ENCODE measurements around the gene BAX. TPM values are rescaled to one million over a fixed set of nuclear protein-coding genes. Genes with fewer than 3 reads are reported as not detected.

The BAX gene
- total and polyA plus RNA-seq, 12 donors = 18.1 to 79.0 (median 48.8) TPM

DNA sequence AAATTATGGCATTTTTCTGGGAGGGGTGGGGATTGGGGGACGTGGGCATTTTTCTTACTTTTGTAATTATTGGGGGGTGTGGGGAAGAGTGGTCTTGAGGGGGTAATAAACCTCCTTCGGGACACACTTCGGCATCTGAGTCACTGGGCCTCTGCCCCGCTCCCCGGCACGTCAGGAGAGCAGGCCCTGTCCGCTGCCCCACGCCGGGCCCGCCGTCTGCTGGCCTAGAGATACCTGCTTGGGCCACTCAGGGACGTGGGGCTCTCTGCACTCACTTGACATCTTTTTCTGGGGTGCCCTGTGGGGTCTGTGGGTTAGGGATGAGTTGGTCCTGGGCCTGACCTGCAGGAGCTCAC lies 7.0 kb downstream of the BAX start:
- Histone ChIP-seq H3K4me1 (replicated peaks in 1 of 2) (peaks cover 25% of the 10 kb centered on the region in 2 donors), H3K27me3 (no peaks in the 10 kb centered on the region), H3K27ac (peak overlapping the region in 1 of 5 donors; percentile 62), H3K9me3 (replicated peaks in 1 of 3) (no peaks in the 10 kb centered on the region), H3K4me3 (no peak overlapping the region), H3K36me3 (replicated peaks in 1 of 2) (peaks cover 0 to 8% of the 10 kb centered on the region in 2 donors)
- WGBS, 4 donors = 81 to 86% (median 85%) methylated on average over 11 to 12 of the region's 12 CpGs
- intact Hi-C loops (cut with DNase I) = loop anchor here in 1 of 2 donors (10.0 kb wide), 1 partner anchor 87 kb away; the partner anchor contains the start of gene PPP1R15A
- TF ChIP-seq, protein P1, sequence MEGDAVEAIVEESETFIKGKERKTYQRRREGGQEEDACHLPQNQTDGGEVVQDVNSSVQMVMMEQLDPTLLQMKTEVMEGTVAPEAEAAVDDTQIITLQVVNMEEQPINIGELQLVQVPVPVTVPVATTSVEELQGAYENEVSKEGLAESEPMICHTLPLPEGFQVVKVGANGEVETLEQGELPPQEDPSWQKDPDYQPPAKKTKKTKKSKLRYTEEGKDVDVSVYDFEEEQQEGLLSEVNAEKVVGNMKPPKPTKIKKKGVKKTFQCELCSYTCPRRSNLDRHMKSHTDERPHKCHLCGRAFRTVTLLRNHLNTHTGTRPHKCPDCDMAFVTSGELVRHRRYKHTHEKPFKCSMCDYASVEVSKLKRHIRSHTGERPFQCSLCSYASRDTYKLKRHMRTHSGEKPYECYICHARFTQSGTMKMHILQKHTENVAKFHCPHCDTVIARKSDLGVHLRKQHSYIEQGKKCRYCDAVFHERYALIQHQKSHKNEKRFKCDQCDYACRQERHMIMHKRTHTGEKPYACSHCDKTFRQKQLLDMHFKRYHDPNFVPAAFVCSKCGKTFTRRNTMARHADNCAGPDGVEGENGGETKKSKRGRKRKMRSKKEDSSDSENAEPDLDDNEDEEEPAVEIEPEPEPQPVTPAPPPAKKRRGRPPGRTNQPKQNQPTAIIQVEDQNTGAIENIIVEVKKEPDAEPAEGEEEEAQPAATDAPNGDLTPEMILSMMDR (IDR thresholded peaks at IDR 0.05) = no peak
- TF ChIP-seq POLR2A (IDR thresholded peaks at IDR 0.05) = no peak
- no peak for DNase-seq

DNA sequence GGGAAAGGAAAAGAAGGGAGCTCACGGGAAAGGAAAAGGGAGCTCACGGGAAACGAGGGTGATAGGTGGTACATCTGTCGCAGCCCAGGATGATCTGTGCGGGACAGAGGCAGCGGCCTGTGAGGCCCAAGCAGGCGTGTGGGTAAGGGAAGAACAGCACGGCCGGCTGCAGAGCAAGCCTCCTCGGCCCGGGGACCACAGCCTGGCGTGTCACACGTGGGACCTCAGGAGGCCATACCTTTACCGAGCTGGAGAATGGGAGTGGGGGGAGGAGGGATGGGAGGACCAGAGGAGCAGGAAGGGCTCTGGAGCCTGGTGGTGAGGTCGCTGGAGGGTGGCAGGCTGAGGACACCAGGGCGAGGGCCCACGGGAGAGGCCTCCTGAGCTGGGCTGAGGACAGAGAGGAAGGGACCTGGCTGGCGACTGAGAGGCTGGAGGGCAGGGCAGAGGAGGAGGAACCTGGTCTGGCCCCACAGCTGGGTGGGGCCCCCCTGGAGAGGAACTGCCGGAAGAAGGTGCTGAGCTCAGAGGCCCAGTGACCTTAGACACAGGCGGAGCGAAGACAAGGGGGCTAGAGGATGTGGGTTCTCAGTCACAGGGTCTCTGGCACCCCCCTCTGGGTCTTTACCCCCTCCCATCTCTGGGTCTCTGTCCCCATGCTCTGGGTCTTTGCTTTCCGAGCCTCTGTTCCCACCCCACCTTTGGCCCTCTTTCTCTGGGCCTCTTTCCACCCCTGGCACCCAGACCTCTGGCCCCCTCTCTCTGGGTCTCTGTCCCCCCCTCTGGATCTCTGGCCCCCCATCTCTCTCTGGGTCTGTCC lies 7.6 kb downstream of the BAX start:
- intact Hi-C loops (cut with DNase I) = loop anchor here in 1 of 2 donors (10.0 kb wide), 1 partner anchor 87 kb away; the partner anchor contains the start of gene PPP1R15A
- WGBS, 4 donors = 57 to 69% (median 67%) methylated on average over 20 to 22 of the region's 22 CpGs
- H3K4me1 ChIP-seq (replicated peaks in 1 of 2) = peaks cover 30 to 31% of the 10 kb centered on the region in 2 donors
- TF ChIP-seq, protein P1 (IDR thresholded peaks at IDR 0.05) = no peak
- TF ChIP-seq POLR2A (IDR thresholded peaks at IDR 0.05) = no peak
- no peak overlapping the region for H3K4me3 ChIP-seq
- H3K27ac ChIP-seq = peak overlapping the region in 4 of 5 donors; percentile 47 to 93 (median 59)
- peaks cover 0 to 14% of the 10 kb centered on the region in 2 donors for H3K36me3 ChIP-seq (replicated peaks in 1 of 2)
- no peaks in the 10 kb centered on the region for H3K27me3 ChIP-seq
- no peaks in the 10 kb centered on the region for H3K9me3 ChIP-seq (replicated peaks in 1 of 3)
- peak in 6 of 7 donors; percentile 44 to 59 (median 58) for DNase-seq

DNA sequence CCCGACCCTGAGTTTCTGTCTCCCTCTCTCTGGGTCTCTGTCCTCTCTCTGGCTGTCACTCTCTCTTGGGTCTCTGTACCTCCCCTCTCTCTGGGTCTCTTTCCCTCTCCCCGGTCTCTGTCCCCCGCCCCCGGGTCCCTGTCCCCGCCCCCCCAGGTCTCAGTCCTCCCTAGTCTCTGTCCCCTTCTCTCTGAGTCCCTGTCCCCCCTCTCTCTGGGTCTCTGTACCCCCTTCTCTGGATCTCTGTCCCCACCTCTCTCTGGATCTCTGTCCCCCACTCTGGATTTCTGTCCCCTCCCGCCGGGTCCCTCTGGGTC lies 8.1 kb downstream of the BAX start:
- no peak for DNase-seq
- intact Hi-C loops (cut with DNase I) = loop anchor here in 1 of 2 donors (10.0 kb wide), 1 partner anchor 88 kb away; the partner anchor contains the start of gene PPP1R15A
- Histone ChIP-seq H3K4me1 (replicated peaks in 1 of 2) (peaks cover 31 to 34% of the 10 kb centered on the region in 2 donors), H3K36me3 (replicated peaks in 1 of 2) (peaks cover 0 to 14% of the 10 kb centered on the region in 2 donors), H3K27me3 (no peaks in the 10 kb centered on the region), H3K27ac (peak overlapping the region in 4 of 5 donors; percentile 47 to 93 (median 66)), H3K9me3 (replicated peaks in 1 of 3) (no peaks in the 10 kb centered on the region), H3K4me3 (no peak overlapping the region)
- TF ChIP-seq, protein P1 (IDR thresholded peaks at IDR 0.05) = no peak
- TF ChIP-seq POLR2A (IDR thresholded peaks at IDR 0.05) = no peak
- 58 to 64% (median 61%) methylated on average over 3 to 7 of the region's 7 CpGs for WGBS, 4 donors

DNA sequence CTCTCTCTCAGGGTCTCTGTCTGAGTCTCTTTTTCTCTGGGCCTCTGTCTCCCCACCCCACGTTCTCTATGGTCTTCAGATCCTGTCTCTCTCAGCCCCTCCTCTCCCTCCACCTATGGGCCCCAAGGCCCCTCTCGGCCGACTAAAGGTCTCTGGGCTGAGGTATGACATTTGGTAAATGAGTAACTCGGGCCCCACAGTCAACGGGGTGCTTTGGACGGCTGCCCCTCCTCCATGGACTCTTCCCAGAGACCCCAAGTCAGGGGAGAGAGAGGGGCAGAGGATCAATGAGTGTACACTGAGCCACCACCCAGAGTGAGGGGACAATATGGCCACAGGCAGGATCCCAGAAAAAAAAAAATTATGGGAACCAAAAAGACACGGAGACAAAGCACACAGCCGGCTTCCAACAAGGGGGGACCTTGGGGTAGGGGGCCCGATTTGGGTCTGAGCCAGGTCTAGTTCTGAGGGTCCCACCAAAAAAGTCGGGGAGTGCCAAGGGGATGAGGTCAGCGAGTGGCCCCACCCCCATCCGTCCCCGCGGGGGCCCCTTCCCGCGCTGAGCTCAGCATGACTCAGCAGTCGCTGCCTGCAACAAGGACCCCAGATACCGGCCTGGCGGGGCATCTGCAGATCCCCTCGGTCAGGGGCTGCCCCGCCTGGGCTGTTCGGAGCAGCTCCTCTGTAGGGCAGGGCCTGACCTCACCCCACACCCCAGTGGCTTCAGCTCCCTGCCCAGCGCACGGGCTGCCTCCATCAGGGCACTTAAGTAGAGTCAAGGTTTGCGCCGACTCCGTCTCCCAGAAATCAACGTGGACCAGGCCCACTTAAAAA lies 8.9 kb downstream of the BAX start:
- H3K27ac ChIP-seq = peak overlapping the region; percentile 71 to 96 (median 85)
- H3K27me3 ChIP-seq = no peaks in the 10 kb centered on the region
- TF ChIP-seq POLR2A (IDR thresholded peaks at IDR 0.05) = peak in 1 of 2 donors; percentile 11
- TF ChIP-seq, protein P1 (IDR thresholded peaks at IDR 0.05) = no peak
- 8 to 12% (median 11%) methylated on average over 11 to 28 of the region's 28 CpGs for WGBS, 4 donors
- peak; percentile 68 to 86 (median 81) for DNase-seq
- H3K4me1 ChIP-seq (replicated peaks in 1 of 2) = peaks cover 31 to 34% of the 10 kb centered on the region in 2 donors
- no peaks in the 10 kb centered on the region for H3K9me3 ChIP-seq (replicated peaks in 1 of 3)
- peaks cover 0 to 21% of the 10 kb centered on the region in 2 donors for H3K36me3 ChIP-seq (replicated peaks in 1 of 2)
- intact Hi-C loops (cut with DNase I) = loop anchor here in 1 of 2 donors (10.0 kb wide), 1 partner anchor 89 kb away; the partner anchor contains the start of gene PPP1R15A
- peak overlapping the region in 1 of 4 donors; percentile 94 for H3K4me3 ChIP-seq

Data from adrenal gland (tissue), 12 donors.